Ishikawa (cell line): ENCODE results near the gene CHCHD3.

Source experiments
- CEBPB ChIP-seq: IDR thresholded peaks from 2 replicates; pipeline ENCODE4 v1.6.1; 2012
- CREB1 ChIP-seq: IDR thresholded peaks from 2 replicates; pipeline ENCODE4 v1.6.1; 2012; ENCODE audit warnings: low read depth
- EGR1 ChIP-seq: IDR thresholded peaks from 2 replicates; pipeline ENCODE4 v1.6.1; 2012
- EP300 ChIP-seq: IDR thresholded peaks from 2 replicates; pipeline ENCODE4 v1.6.1; 2012; ENCODE audit warnings: borderline replicate concordance
- FOXM1 ChIP-seq: IDR thresholded peaks from 2 replicates; pipeline ENCODE4 v1.6.1; 2012; ENCODE audit warnings: low read depth, borderline replicate concordance
- MAX ChIP-seq: IDR thresholded peaks from 2 replicates; pipeline ENCODE4 v1.6.1; 2012
- NFIC ChIP-seq: IDR thresholded peaks from 2 replicates; pipeline ENCODE4 v1.6.1; 2012
- RAD21 ChIP-seq: IDR thresholded peaks from 2 replicates; pipeline ENCODE4 v1.6.1; 2012; ENCODE audit warnings: low read depth
- REST ChIP-seq: IDR thresholded peaks from 2 replicates; pipeline ENCODE4 v1.6.1; 2012; ENCODE audit warnings: low read depth, mild to moderate bottlenecking
- TAF1 ChIP-seq: IDR thresholded peaks from 2 replicates; pipeline ENCODE4 v1.6.1; 2012; ENCODE audit warnings: low read depth, mild to moderate bottlenecking
- TCF12 ChIP-seq: IDR thresholded peaks from 2 replicates; pipeline ENCODE4 v1.6.1; 2012; ENCODE audit warnings: low read depth
- TEAD4 ChIP-seq: IDR thresholded peaks from 2 replicates; pipeline ENCODE4 v1.6.1; 2012
- USF1 ChIP-seq: IDR thresholded peaks from 2 replicates; pipeline ENCODE4 v1.6.1; 2012
- YY1 ChIP-seq: IDR thresholded peaks from 2 replicates; pipeline ENCODE4 v1.6.1; 2012; ENCODE audit warnings: low read depth
- ZBTB7A ChIP-seq: IDR thresholded peaks from 2 replicates; pipeline ENCODE4 v1.6.1; 2012; ENCODE audit warnings: low read depth

The CHCHD3 gene

GRCh38 chr7:132799081-132799413 lies 282.8 kb downstream of the CHCHD3 start:
- TF ChIP-seq CREB1 (no peak), EGR1 (no peak), ZBTB7A (no peak), CEBPB (no peak), REST (no peak), USF1 (no peak), RAD21 (no peak), FOXM1 (no peak), TEAD4 (no peak), EP300 (no peak), MAX (no peak), TAF1 (no peak), NFIC (no peak), TCF12 (no peak), YY1 (no peak)

GRCh38 chr7:132797152-132797551 lies 284.7 kb downstream of the CHCHD3 start:
- no peak for TF ChIP-seq RAD21
- TF ChIP-seq USF1: no peak
- no peak for TF ChIP-seq REST
- no peak for TF ChIP-seq TEAD4
- no peak for TF ChIP-seq CREB1
- TF ChIP-seq NFIC: no peak
- TF ChIP-seq YY1: no peak

- no peak for TF ChIP-seq EP300
- no peak for TF ChIP-seq CREB1
- no peak for TF ChIP-seq TCF12
- no peak for TF ChIP-seq RAD21
- no peak for TF ChIP-seq USF1
- TF ChIP-seq ZBTB7A: no peak
- TF ChIP-seq YY1: no peak
- TF ChIP-seq CEBPB: no peak
- TF ChIP-seq TEAD4: no peak
- no peak for TF ChIP-seq FOXM1
- no peak for TF ChIP-seq TAF1
- TF ChIP-seq NFIC: no peak
- TF ChIP-seq REST: no peak
These were observed 288.4 kb downstream of the CHCHD3 start for GRCh38 chr7:132793474-132793873.

GRCh38 chr7:132791036-132791435 lies 290.9 kb downstream of the CHCHD3 start:
- TF ChIP-seq FOXM1: no peak

- no peak for TF ChIP-seq USF1
- TF ChIP-seq REST: no peak
- TF ChIP-seq MAX: no peak
- no peak for TF ChIP-seq ZBTB7A
- no peak for TF ChIP-seq RAD21
- no peak for TF ChIP-seq NFIC
These were observed 291.8 kb downstream of the CHCHD3 start for GRCh38 chr7:132790104-132790503.
